Esophagus (tissue), 2 donors: ENCODE data around the gene SAMD4A. TPM values are rescaled to one million over a fixed set of nuclear protein-coding genes. Genes with fewer than 3 reads are reported as not detected.
A peak's percentile ranks its signal among the peaks of the same experiment; 100 is the strongest.

Source experiments
- H3K27ac ChIP-seq, 2 donors: one replicate each; pipeline ENCODE4 v1.5.1; 2013; ENCODE audit warnings: low read depth in 2 of 2, mild to moderate bottlenecking in 2 of 2, inconsistent platforms in 1 of 2, low read length in 1 of 2, moderate library complexity in 1 of 2
- H3K27me3 ChIP-seq, 2 donors: one replicate each; pipeline ENCODE4 v1.6.1; 2013; ENCODE audit warnings: low read length in 2 of 2, control low read depth in 1 of 2, mild to moderate bottlenecking in 1 of 2; ENCODE audit not compliant: insufficient read depth in 2 of 2, control insufficient read depth in 1 of 2
- H3K36me3 ChIP-seq, 2 donors: one replicate each; pipeline ENCODE4 v1.6.1; 2013; ENCODE audit warnings: low read length in 1 of 2; ENCODE audit not compliant: control insufficient read depth in 2 of 2, insufficient read depth in 2 of 2
- H3K4me1 ChIP-seq, 2 donors: one replicate each; pipeline ENCODE4 v1.6.1; 2013; ENCODE audit warnings: low read length in 1 of 2; ENCODE audit not compliant: control insufficient read depth in 2 of 2, insufficient read depth in 2 of 2
- H3K4me3 ChIP-seq, 2 donors: one replicate each; pipeline ENCODE4 v1.5.1; 2013; ENCODE audit warnings: low read length in 2 of 2, mild to moderate bottlenecking in 2 of 2, low read depth in 1 of 2, moderate library complexity in 1 of 2
- H3K9me3 ChIP-seq, 2 donors: one replicate each; pipeline ENCODE4 v1.6.1; 2013; ENCODE audit warnings: mild to moderate bottlenecking in 2 of 2, low read depth in 1 of 2, low read length in 1 of 2, moderate library complexity in 1 of 2; ENCODE audit not compliant: control insufficient read depth in 2 of 2, insufficient read depth in 1 of 2
- WGBS, 2 donors: extraction: QIAGEN DNeasy Blood & Tissue Kit; methylation state at CpG; one replicate each; pipeline ENCODE4 v1.1.7; 2013; 5-methylcytosine and 5-hydroxymethylcytosine counted together
- polyA plus RNA-seq, 2 donors: library from polyadenylated mRNA; stranded (reverse); fragments of 200-250 nt; gene quantifications; one replicate each; pipeline ENCODE4 v1.2.3, GENCODE V29; 2013
- donor health status: healthy with polysubstance abuse.
- donor health status: Bipolar disorder and iron deficiency.

Gene SAMD4A
- polyA plus RNA-seq, 2 donors = 1.1 to 1.7 TPM

GRCh38 chr14:54709867-54710266 lies 142.9 kb downstream of the SAMD4A start:
- no peaks in the 10 kb centered on the region for H3K27me3 ChIP-seq
- H3K27ac ChIP-seq = no peak overlapping the region
- no peaks in the 10 kb centered on the region for H3K36me3 ChIP-seq
- H3K4me3 ChIP-seq = no peak overlapping the region
- H3K4me1 ChIP-seq = no peaks in the 10 kb centered on the region
- H3K9me3 ChIP-seq = no peaks in the 10 kb centered on the region

GRCh38 chr14:54711312-54711711 lies 144.4 kb downstream of the SAMD4A start:
- WGBS, 2 donors = 94 to 96% methylated on average over 5 of the region's 5 CpGs
- Histone ChIP-seq H3K4me1 (no peaks in the 10 kb centered on the region), H3K27ac (no peak overlapping the region), H3K9me3 (no peaks in the 10 kb centered on the region), H3K27me3 (no peaks in the 10 kb centered on the region), H3K36me3 (no peaks in the 10 kb centered on the region), H3K4me3 (no peak overlapping the region)

- no peaks in the 10 kb centered on the region for H3K36me3 ChIP-seq
- peak overlapping the region; percentile 30 to 44 for H3K27ac ChIP-seq
- no peaks in the 10 kb centered on the region for H3K27me3 ChIP-seq
- H3K4me3 ChIP-seq = no peak overlapping the region
- no peaks in the 10 kb centered on the region for H3K4me1 ChIP-seq
- no peaks in the 10 kb centered on the region for H3K9me3 ChIP-seq
- 44 to 55% methylated on average over 5 of the region's 5 CpGs for WGBS, 2 donors
These were observed 145.0 kb downstream of the SAMD4A start for GRCh38 chr14:54711812-54712464.

GRCh38 chr14:54712465-54713200 lies 145.7 kb downstream of the SAMD4A start:
- no peaks in the 10 kb centered on the region for H3K36me3 ChIP-seq
- H3K27me3 ChIP-seq = no peaks in the 10 kb centered on the region
- no peak overlapping the region for H3K4me3 ChIP-seq
- H3K4me1 ChIP-seq = no peaks in the 10 kb centered on the region
- H3K9me3 ChIP-seq = no peaks in the 10 kb centered on the region
- H3K27ac ChIP-seq = peak overlapping the region; percentile 44 to 63
- 46 to 58% methylated on average over 5 of the region's 5 CpGs for WGBS, 2 donors

- H3K27me3 ChIP-seq = no peaks in the 10 kb centered on the region
- no peaks in the 10 kb centered on the region for H3K4me1 ChIP-seq
- H3K36me3 ChIP-seq = no peaks in the 10 kb centered on the region
- peak overlapping the region in 1 of 2 donors; percentile 3 for H3K27ac ChIP-seq
- H3K9me3 ChIP-seq = no peaks in the 10 kb centered on the region
- H3K4me3 ChIP-seq = no peak overlapping the region
These were observed 146.5 kb downstream of the SAMD4A start for GRCh38 chr14:54713379-54713778.

- Histone ChIP-seq H3K27me3 (no peaks in the 10 kb centered on the region), H3K27ac (no peak overlapping the region)
- 61 to 67% methylated on average over 4 of the region's 4 CpGs for WGBS, 2 donors
These were observed 148.3 kb downstream of the SAMD4A start for GRCh38 chr14:54715239-54715638.

GRCh38 chr14:54715811-54716210 lies 148.9 kb downstream of the SAMD4A start:
- H3K27me3 ChIP-seq = no peaks in the 10 kb centered on the region
- no peak overlapping the region for H3K27ac ChIP-seq
- no peak overlapping the region for H3K4me3 ChIP-seq
- no peaks in the 10 kb centered on the region for H3K4me1 ChIP-seq
- WGBS, 2 donors = 61 to 79% methylated on average over 1 of the region's 1 CpG
- H3K36me3 ChIP-seq = no peaks in the 10 kb centered on the region
- no peaks in the 10 kb centered on the region for H3K9me3 ChIP-seq

More at GRCh38 chr14:54715239-54715638, 148.3 kb downstream of the SAMD4A start:
- no peaks in the 10 kb centered on the region for H3K36me3 ChIP-seq
- no peaks in the 10 kb centered on the region for H3K4me1 ChIP-seq
- H3K9me3 ChIP-seq = no peaks in the 10 kb centered on the region
- H3K4me3 ChIP-seq = no peak overlapping the region

GRCh38 chr14:54716862-54717261 lies 149.9 kb downstream of the SAMD4A start:
- Histone ChIP-seq H3K9me3 (no peaks in the 10 kb centered on the region), H3K27ac (no peak overlapping the region), H3K4me3 (no peak overlapping the region), H3K27me3 (no peaks in the 10 kb centered on the region), H3K4me1 (no peaks in the 10 kb centered on the region), H3K36me3 (no peaks in the 10 kb centered on the region)
- WGBS, 2 donors = 89 to 98% methylated on average over 3 of the region's 3 CpGs

- H3K27me3 ChIP-seq = no peaks in the 10 kb centered on the region
- no peak overlapping the region for H3K27ac ChIP-seq
- 70 to 75% methylated on average over 3 of the region's 3 CpGs for WGBS, 2 donors
- no peaks in the 10 kb centered on the region for H3K9me3 ChIP-seq
- H3K4me3 ChIP-seq = no peak overlapping the region
- no peaks in the 10 kb centered on the region for H3K4me1 ChIP-seq
- H3K36me3 ChIP-seq = no peaks in the 10 kb centered on the region
These were observed 151.1 kb downstream of the SAMD4A start for GRCh38 chr14:54718046-54718445.

- Histone ChIP-seq H3K4me3 (no peak overlapping the region), H3K36me3 (no peaks in the 10 kb centered on the region), H3K4me1 (no peaks in the 10 kb centered on the region), H3K27ac (no peak overlapping the region), H3K27me3 (no peaks in the 10 kb centered on the region), H3K9me3 (no peaks in the 10 kb centered on the region)
- WGBS, 2 donors = 88 to 93% methylated on average over 4 of the region's 4 CpGs
These were observed 152.5 kb downstream of the SAMD4A start for GRCh38 chr14:54719406-54719805.
